NT2/D1 (cell line): ENCODE results near the gene YBX1.

Experiments used
- SUZ12 ChIP-seq: IDR thresholded peaks from 2 replicates; pipeline ENCODE4 v1.6.1; 2011; ENCODE audit not compliant: insufficient read length, insufficient read depth; ENCODE audit errors: extremely low read depth
- YY1 ChIP-seq: IDR thresholded peaks from 2 replicates; pipeline ENCODE4 v1.6.1; 2011; ENCODE audit not compliant: insufficient read length, insufficient read depth

GRCh38 chr1:42735477-42736105 is 53.4 kb downstream of the YBX1 start:
- TF ChIP-seq YY1: no peak
- no peak for TF ChIP-seq SUZ12
